Stimulated activated CD8-positive, alpha-beta memory T cell treated with anti-CD3 and anti-CD28 coated beads, Interleukin-15, amount 100 ng/mL, for 4 hours (primary cell): ENCODE data around the gene TP53TG3.
"Not testable (repeated sequence)": the region's sequence is repeated elsewhere in the genome, so short reads cannot be mapped to it uniquely, and the experiment has no call there.

Experiments used
- DNase-seq, 2 donors: peaks; one replicate each; pipeline ENCODE4 v3.0.0-alpha.2; 2020; ENCODE audit warnings: low read depth in 2 of 2

TP53TG3 gene, protein sequence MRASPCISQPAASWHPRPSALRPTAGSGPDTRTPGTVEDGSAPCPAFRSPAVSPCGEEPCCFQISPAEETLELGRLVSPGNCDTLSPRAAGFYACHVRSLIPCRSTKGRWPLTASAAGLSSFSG

GRCh38 chr16:32676065-32676464, at the start of gene TP53TG3:
TP53TG3 (minus strand) TSS chr16:32676165; CDS start chr16:32676097, 68 bp downstream.
- not testable (repeated sequence) for DNase-seq

DNA sequence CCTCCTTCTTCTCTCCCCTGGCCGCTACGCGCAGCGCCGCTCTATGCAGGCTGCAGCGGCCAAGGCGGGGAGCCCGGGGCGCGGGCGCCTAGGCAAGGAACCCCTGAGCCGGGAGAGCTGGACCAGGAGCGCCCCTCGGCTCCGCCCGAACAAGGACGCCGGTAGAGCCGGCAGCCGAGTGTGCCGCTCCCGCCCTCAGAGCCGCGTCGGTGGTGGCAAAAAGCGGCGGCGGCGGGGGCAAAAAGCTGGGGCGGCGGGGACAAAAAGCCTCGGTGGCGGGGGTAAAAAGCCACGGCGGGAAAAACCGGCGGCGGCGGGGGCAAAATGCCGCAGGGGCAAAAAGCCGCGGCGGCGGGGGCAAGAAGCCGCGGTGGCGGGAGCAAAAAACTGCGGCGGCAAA, 25.1 kb downstream of the TP53TG3 start:
- DNase-seq: not testable (repeated sequence)

GRCh38 chr16:32647562-32647961, 28.4 kb downstream of the TP53TG3 start:
- not testable (repeated sequence) for DNase-seq

DNA sequence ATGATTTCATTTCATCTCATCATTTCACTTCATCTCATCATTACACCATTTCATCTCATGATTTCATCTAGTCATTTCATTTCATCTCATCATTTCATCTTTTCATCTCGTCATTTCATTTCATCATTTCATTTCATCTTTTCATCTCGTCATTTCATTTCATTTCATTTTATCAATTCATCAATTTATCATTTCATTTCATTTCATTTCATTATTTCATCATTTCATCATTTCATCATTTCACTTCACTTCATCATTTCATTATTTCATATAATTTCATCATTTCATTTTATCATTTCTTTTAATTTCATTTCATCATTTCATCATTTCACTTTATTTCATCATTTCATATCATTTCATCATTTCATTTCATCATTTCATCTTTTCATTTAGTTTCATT, 29.2 kb downstream of the TP53TG3 start:
- DNase-seq: not testable (repeated sequence)

GRCh38 chr16:32646177-32646576, 29.8 kb downstream of the TP53TG3 start:
- not testable (repeated sequence) for DNase-seq

- DNase-seq: not testable (repeated sequence)
Measured at GRCh38 chr16:32645278-32645908, 30.6 kb downstream of the TP53TG3 start.

DNA sequence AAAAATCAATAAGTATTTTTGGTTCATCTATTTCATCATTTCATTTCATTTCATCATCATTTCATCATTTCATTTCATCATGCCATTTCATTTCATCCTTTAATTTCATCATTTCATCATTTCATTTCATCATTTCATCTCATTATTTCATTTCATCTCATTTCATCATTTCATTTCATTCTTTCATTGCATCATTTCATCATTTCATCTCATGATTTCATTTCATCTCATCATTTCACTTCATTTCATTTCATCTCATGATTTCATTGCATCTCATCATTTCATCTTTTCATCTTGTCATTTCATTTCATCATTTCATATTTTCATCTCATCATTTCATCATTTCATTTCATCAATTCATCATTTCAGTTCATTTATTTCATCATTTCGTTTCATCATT, 31.2 kb downstream of the TP53TG3 start:
- DNase-seq: not testable (repeated sequence)

DNA sequence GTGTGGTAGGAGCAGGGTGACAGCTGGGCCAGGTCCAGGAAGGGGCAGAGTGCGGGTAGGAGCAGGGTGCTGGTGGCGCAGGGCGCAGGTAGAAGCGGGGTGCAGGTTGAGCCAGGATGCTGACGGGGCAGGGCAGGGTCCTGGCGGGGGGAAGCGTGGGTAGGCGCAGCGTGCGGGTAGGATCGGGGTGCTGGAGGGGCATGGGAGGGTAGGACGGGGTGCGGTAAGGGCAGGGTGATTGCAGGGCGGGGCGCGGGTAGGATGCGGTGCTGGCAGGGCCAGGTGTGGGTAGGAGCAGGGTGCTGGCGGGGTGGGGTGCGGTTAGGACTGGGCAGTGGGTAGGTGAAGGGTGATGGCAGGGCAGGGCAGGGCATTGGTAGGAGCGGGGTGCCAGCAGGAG, 38.4 kb downstream of the TP53TG3 start:
- DNase-seq: not testable (repeated sequence)

DNA sequence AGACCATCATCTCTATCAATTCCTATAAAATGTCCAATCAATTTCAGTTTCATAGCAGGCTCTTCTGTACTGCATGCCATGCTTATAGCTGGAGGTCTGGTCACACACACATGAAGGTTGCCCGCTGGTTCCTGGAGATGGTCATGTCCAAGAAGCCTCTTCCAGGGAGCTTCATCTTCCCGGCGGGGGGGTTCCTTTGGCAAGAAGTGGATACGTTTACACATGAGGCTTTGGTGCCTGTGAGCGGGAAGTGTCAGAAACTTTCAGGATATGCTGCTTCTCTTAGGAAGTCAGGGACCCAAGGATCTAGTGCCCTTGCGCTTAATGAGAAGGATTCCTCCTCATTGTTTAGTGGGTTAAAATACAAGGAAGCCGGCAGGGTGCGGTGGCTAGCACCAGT, 43.9 kb downstream of the TP53TG3 start:
- DNase-seq: not testable (repeated sequence)
